Endothelial cell of hepatic sinusoid (primary cell): Measurements from ENCODE around the gene PUS7L.

Source experiments
- in situ Hi-C: cut with HindIII; loops from 2 replicates; pipeline ENCODE4 v1.10.0; 2017; ENCODE audit warnings: low sequenced_read_pairs

PUS7L gene

GRCh38 chr12:43675048-43675904 is 83.3 kb downstream of the PUS7L start:
- in situ Hi-C loops, result no loop called here

GRCh38 chr12:43669373-43669772 is 89.2 kb downstream of the PUS7L start:
- in situ Hi-C loops, result no loop called here
